ENCODE data around the gene KDM6A. TPM values are rescaled to one million over a fixed set of nuclear protein-coding genes. Genes with fewer than 3 reads are reported as not detected.
"Not testable (repeated sequence)": the region's sequence is repeated elsewhere in the genome, so short reads cannot be mapped to it uniquely, and the experiment has no call there.

KDM6A gene
- polyA plus RNA-seq, 3 donors, result 29.2 to 52.3 (median 35.1) TPM

- DNase-seq (ENCODE audit: extremely low read depth in 1 of 11, low read depth in 9 of 11, low spot score in 4 of 11), result not testable (repeated sequence)
These were observed 38.1 kb downstream of the KDM6A start for GRCh38 chrX:44911074-44911600.

GRCh38 chrX:44913656-44914531 lies 40.9 kb downstream of the KDM6A start:
- DNase-seq (ENCODE audit: extremely low read depth in 1 of 11, low read depth in 9 of 11, low spot score in 4 of 11), result no peak

- DNase-seq (ENCODE audit: extremely low read depth in 1 of 11, low read depth in 9 of 11, low spot score in 4 of 11), result no peak
These were observed 41.7 kb downstream of the KDM6A start for GRCh38 chrX:44914532-44915198.

- DNase-seq (ENCODE audit: extremely low read depth in 1 of 11, low read depth in 9 of 11, low spot score in 4 of 11), result no peak
These were observed 42.4 kb downstream of the KDM6A start for GRCh38 chrX:44915361-44915868.

GRCh38 chrX:44918722-44919121 lies 45.7 kb downstream of the KDM6A start:
- DNase-seq (ENCODE audit: extremely low read depth in 1 of 11, low read depth in 9 of 11, low spot score in 4 of 11), result no peak

GRCh38 chrX:44922980-44923379 lies 50.0 kb downstream of the KDM6A start:
- DNase-seq (ENCODE audit: extremely low read depth in 1 of 11, low read depth in 9 of 11, low spot score in 4 of 11), result no peak

GRCh38 chrX:44927398-44927797 lies 54.4 kb downstream of the KDM6A start:
- no peak for DNase-seq (ENCODE audit: extremely low read depth in 1 of 11, low read depth in 9 of 11, low spot score in 4 of 11)

- no peak for DNase-seq (ENCODE audit: extremely low read depth in 1 of 11, low read depth in 9 of 11, low spot score in 4 of 11)
These were observed 58.5 kb downstream of the KDM6A start for GRCh38 chrX:44931441-44931973.

- no peak for DNase-seq (ENCODE audit: extremely low read depth in 1 of 11, low read depth in 9 of 11, low spot score in 4 of 11)
These were observed 62.2 kb downstream of the KDM6A start for GRCh38 chrX:44935172-44935571.

- no peak for DNase-seq (ENCODE audit: extremely low read depth in 1 of 11, low read depth in 9 of 11, low spot score in 4 of 11)
These were observed 62.7 kb downstream of the KDM6A start for GRCh38 chrX:44935640-44936039.

GRCh38 chrX:44937606-44938005 lies 64.6 kb downstream of the KDM6A start:
- DNase-seq (ENCODE audit: extremely low read depth in 1 of 11, low read depth in 9 of 11, low spot score in 4 of 11), result no peak

GRCh38 chrX:44938111-44938510 lies 65.1 kb downstream of the KDM6A start:
- no peak for DNase-seq (ENCODE audit: extremely low read depth in 1 of 11, low read depth in 9 of 11, low spot score in 4 of 11)

GRCh38 chrX:44940541-44940940 lies 67.6 kb downstream of the KDM6A start:
- not testable (repeated sequence) for DNase-seq (ENCODE audit: extremely low read depth in 1 of 11, low read depth in 9 of 11, low spot score in 4 of 11)

- DNase-seq (ENCODE audit: extremely low read depth in 1 of 11, low read depth in 9 of 11, low spot score in 4 of 11), result no peak
These were observed 70.0 kb downstream of the KDM6A start for GRCh38 chrX:44943007-44943406.

GRCh38 chrX:44944894-44945293 lies 71.9 kb downstream of the KDM6A start:
- no peak for DNase-seq (ENCODE audit: extremely low read depth in 1 of 11, low read depth in 9 of 11, low spot score in 4 of 11)

GRCh38 chrX:44945736-44946135 lies 72.7 kb downstream of the KDM6A start:
- DNase-seq (ENCODE audit: extremely low read depth in 1 of 11, low read depth in 9 of 11, low spot score in 4 of 11), result no peak

- DNase-seq (ENCODE audit: extremely low read depth in 1 of 11, low read depth in 9 of 11, low spot score in 4 of 11), result no peak
These were observed 73.8 kb downstream of the KDM6A start for GRCh38 chrX:44946771-44947170.

GRCh38 chrX:44947995-44948394 lies 75.0 kb downstream of the KDM6A start:
- no peak for DNase-seq (ENCODE audit: extremely low read depth in 1 of 11, low read depth in 9 of 11, low spot score in 4 of 11)

- DNase-seq (ENCODE audit: extremely low read depth in 1 of 11, low read depth in 9 of 11, low spot score in 4 of 11), result no peak
These were observed 75.4 kb downstream of the KDM6A start for GRCh38 chrX:44948406-44948805.

GRCh38 chrX:44949125-44949524 lies 76.1 kb downstream of the KDM6A start:
- no peak for DNase-seq (ENCODE audit: extremely low read depth in 1 of 11, low read depth in 9 of 11, low spot score in 4 of 11)

All from renal cortex interstitium (tissue), 11 donors.